Limb (tissue), 2 donors: ENCODE data around the gene LRG1.

Source experiments
- DNase-seq, 2 donors: peaks; one replicate each; pipeline ENCODE4 v3.0.0-alpha.2; 2016; ENCODE audit errors: extremely low spot score in 2 of 2

Gene LRG1

DNA sequence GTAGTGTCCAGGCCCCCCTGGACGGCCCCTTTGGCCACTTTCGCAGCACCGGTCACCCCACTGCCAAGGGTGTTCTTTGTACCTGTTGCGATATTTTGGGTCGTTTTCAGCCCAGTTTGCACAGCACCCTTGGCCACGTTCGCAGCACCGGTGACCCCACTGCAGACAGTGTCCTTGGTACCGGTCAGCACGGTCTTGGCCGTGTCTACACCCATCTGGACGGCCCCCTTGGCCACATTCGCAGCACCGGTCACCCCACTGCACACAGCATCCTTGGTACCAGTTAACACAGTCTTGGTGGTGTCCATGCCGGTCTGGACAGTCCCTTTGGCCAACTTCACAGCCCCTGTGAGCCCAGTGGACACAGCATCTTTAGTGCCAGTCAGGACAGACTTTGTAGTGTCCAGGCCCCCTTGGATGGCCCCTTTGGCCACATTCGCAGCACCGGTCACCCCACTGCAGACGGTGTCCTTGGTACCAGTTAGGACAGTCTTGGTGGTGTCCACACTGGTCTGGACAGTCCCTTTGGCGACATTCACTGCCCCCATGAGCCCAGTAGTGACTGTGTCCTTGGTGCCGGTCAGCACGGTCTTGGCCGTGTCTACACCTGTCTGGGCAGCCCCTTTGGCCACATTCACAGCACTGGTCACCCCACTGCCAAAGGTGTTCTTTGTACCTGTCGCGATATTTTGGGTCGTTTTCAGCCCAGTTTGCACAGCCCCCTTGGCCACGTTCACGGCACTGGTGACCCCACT, 28.4 kb downstream of the LRG1 start:
- no peak for DNase-seq

DNA sequence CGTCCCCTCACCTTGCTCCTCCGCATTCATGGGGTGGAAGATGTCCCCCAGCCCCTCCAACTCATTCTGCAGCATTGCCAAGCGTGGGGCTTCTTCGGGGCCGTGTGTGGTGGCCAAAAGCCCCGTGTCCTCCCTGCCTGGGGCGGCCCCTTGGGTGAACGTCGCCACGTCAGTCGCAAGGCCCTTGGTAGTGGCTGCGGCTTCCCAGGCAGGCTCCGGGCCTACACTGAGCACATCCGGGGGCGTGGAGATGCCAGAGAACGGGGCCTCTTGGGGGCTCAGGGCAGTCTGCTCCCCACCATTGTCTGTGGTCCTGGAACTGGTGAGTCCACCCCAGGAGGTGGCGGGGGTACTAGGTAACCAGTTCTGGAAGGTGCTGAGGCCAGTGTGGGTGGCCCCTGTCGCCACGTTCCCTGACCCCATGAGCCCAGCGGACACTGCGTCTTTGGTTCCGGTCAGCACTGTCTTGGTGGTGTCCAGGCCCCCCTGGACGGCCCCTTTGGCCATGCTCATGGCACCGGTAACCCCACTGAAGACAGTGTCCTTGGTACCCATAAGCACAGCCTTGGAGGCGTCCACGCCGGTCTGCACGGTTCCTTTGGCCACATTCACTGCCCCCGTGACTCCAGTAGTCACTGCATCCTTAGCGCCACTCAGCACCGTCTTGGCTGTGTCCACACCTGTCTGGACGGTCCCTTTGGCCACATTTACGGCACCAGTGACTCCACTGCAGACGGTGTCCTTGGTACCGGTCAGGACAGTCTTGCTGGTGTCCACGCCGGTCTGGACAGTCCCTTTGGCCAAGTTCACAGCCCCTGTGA, 29.2 kb downstream of the LRG1 start:
- DNase-seq = no peak

DNA sequence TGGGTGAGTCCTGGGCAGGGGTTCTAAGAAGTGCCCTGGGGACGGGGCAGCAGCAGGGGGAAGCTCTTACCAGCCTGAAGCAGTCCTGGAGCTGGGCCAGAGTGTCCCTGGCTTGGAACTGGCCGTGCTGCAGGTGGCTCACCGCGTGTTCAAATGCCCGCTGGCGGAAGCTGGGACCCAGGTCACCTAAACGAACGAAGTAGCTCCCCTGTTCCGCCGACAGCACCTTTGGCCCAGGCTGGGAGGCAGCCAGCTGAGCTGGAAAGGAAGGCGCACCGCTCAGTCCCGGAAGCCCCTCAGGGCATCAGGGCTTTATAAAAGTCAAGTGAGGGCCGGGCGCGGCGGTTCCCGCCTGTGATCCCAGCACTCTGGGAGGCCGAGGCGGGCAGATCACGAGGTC, 31.1 kb downstream of the LRG1 start:
- DNase-seq = no peak

DNA sequence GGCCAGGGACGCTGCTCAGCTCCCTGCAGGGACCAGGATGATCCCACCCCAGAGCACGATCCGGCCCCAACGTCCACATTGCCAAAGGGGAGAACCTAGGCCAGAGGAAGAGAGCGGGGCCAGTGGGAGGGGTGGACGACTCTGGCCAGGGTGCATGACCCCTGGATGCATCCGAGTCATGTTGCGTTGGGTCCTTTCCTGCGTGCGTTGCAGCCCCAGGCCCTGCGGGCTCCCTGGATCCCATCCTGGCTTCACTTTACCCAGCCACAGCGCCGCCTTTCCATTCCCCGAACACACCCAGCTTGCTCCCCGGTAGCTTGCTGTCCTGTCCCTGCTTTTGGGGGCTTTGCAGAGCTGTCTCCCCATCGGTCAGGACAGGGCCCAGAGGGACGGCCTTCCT, 32.0 kb downstream of the LRG1 start:
- no peak for DNase-seq

DNA sequence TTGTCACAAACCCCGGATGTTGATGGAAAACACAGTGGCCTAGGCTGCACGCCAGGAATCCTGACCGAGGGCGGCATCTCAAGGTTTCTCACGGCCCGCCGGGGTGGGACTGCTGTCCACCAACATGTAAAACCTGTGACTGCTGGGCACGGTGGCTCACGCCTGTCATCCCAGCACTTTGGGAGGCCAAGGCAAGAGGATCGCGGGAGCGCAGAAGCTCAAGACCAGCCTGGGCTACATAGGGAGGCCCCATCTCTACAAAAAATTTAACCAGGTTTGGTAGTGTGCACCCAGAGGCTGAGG, 32.7 kb downstream of the LRG1 start:
- no peak for DNase-seq

DNA sequence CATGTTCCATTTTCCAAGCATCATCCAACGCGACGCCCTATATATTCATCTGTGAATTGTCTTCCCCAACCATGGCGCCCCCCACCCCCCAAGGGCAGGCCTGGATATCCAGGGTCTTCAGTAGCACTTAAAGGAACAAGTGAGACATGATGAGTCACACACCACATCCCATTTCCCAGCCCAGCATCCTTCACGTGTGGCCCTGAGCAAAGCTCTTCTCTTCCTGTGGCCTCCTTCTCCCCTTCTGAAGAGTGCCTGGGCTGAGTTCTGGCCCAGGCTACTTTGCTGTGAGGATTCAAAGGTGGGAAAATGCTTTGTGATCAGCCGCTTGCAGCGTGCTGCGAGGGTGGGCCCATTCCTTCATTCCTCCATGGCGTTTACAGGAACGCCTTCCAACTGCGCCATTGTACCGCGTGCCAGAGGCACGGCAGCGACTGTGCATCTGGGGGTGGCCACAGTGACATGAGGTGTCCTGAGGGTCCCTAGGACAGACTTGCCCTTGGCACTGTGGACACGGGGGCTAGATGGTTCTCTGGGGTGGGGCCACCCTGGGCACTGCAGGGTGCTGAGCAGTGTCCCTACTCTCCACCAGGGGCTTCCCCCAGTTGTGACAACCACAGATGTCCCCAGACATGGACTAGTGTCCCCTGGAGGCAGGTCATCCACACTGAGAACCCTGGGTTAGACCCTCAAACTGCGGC, 33.2 kb downstream of the LRG1 start:
- DNase-seq = no peak

DNA sequence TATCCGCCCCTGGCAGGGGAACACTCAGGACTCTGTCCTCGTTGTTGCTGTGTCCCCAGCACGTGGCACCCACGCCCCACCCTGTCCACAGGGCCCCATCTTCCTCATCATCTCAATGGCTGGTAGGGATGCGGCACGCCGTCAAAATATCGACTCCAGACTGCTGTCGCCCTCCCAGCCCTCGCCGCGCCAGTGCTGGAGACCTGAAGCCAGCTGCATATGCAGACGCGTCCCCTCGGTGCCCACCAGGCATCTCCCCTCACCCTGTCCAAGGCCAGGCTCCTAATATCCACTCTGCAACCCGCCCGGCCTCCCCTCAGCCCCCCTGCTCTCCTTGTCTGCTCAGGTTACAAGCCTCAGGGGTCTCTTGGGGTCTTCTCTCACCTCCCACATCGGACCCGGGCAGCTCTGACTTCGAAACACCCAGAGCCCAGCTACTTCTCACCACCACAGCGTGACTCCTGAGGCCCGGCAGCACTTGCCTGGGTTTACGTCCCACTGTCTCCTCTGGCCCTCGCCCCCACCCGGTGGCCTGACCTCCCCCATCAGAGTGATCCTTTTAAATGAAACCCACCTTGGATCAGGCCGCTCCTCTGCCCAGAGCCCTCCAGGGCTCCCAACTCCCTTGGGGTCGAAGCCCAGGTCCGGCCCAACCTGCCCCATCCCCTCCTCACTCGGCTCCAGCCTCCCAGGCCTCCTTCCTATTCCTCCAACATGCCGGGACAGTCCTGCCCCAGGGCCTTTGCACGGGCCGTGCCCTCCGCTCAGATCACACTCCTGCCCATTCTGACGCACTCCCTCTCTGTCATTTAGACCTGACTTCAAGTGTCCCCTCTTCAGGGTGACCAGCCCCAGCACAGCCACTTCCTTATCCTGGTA, 34.0 kb downstream of the LRG1 start:
- no peak for DNase-seq

DNA sequence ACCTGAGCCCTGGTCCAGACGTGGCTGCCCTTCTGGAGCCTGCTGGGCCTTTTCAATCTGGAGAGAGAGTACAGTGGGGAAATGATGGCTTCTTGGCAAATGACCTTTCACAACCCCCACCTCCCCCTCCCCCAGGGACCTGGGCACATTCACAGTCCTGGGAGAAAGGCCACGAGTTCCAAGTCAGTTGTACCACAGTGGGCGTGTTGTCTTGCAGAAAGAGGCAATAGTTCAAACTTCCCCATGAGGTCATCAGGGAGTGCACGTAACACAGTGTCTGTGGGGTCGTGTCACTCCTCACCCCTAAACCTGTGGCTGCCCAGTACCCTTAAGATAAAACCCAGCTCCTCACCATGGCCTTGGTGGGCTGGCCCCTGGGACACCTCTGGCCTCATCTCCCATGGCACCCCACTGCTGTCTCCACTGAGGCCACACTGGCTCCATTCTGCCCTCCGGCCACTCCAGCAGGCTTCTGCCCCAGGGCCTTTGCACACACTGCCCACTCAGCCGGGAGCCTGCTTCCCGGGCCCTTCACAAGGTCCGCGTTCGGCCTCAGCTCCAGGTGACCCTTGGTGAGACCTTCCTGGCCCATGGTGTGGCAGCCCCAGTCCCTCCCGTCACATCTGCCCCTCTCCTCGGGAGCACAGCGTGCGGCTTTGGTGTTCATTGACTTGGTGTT, 34.8 kb downstream of the LRG1 start:
- no peak for DNase-seq

DNA sequence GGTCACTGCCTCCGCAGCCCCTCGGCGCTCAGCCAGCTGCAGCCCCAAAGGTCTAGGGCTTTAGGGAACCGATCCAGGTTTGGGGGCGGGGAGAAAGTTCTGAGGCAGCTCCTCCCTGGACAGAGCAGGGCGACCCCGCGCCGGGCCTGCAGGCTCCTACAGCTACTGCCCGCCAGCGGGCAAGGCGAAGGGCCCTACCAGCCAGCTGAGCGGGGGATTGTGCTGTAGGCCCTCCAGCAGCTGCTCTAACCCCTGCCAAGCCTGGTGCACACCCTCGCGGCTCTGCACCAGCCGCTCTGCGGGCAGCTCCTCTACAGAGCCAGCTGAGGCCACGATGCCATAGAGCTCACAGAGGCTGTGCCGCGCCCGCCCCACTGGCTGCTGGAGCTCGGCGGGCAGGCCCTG, 35.5 kb downstream of the LRG1 start:
- DNase-seq = no peak

DNA sequence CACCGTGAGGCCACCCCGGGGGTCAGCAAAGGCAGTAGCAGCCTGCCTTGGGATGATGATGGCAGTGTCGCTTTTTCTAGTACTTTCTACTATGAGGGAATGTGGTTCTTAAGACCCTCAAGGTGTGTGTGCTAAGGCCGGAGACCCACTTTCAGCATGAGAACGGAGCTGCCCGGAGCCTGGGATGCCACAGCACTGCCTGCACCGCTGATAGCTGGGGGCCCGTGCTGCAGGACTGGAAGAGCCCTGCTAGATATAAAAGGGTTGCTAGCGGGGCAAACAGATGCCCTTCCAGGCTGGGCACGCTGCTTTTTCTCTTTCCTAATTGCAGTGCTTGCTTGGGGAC, 36.0 kb downstream of the LRG1 start:
- no peak for DNase-seq

DNA sequence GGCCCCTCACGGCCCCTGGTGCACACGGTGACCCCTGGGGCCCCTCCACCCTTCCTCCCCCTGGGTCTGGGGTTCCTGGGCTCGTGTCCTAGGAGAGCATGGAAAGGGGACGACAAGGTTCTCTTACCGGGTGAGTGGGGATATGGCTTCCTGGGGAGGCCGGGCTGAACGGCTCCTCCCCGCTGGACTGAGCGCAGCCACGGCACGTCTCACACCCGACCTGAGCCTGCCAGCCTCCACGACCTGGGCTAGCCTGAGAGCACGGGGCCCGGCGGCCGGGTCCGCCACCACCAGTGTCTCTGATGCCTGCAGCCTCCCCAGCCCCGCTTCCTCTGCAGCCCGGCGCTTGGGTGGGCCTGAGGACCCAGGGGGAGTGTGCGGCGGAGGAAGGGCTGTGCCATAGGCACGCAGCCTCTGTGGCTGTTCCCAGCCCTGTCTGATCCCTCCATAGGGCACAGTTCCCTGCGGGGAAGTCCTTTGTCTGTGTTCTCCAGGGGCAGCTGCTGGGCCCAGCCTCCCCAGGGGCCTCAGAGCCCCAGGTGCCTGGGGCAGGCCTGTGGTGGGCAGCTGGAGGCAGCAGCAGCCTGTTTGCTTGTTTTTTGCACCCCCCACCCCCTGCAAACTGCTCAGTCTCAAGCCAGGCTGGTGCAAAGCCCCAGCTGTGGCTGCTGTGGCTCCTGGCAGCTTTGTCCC, 36.6 kb downstream of the LRG1 start:
- DNase-seq = no peak

DNA sequence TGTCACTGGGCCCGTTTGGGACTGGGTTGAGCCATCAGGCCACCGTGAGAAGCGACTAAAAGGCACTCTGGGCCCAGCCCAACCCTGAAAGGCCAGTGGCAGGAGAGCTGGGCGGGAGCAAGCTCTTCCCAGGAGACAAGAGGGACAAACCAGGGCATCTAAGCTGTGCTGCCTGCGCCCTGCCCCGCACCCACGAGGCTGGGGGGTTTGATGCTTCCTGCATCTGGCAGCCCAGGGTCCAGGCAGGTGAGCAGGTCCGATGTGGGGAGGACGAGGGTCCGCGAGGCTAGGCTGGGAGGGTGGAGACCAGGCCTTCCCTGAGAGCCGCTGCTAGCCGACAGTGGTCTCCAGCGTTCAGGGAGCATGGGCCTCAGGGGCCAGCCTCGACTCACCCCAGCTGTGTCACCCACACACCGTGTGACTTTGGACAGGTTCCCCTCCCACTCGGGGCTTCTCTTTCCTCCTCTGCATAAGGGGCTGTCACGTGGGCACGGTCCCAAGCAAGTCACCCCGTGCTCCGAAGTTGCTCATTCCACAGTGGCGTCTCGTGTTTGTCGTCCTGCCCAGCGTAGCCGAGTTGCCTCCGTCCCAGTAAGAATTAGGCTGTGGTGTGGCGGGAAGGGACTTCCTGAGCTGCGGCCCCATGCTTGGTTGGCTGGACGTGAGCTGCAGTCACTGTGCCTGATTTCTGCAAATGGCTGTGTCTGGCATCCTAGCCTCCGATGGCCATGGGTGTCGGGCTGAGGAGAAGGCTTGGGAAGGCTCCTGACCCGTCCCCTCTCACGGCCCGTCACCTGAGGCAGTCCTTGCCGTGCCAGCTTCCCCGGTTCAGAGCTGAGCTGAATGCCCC, 37.3 kb downstream of the LRG1 start:
- DNase-seq = no peak

DNA sequence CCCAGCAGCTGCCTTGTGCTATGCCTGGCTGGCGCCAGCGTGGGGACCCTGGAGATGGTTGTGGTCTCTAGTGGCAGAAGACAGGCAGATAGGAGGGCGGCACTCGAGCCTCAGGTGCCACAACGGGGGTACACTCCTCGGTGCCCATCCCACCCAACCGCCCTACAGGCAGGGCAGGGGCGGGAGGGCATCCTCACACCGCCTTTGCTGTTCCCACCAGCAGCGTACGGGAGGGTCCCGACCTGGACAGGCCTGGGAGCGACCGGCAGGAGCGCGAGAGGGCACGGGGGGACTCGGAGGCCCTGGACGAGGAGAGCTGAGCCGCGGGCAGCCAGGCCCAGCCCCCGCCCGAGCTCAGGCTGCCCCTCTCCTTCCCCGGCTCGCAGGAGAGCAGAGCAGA, 38.1 kb downstream of the LRG1 start:
- DNase-seq = no peak

DNA sequence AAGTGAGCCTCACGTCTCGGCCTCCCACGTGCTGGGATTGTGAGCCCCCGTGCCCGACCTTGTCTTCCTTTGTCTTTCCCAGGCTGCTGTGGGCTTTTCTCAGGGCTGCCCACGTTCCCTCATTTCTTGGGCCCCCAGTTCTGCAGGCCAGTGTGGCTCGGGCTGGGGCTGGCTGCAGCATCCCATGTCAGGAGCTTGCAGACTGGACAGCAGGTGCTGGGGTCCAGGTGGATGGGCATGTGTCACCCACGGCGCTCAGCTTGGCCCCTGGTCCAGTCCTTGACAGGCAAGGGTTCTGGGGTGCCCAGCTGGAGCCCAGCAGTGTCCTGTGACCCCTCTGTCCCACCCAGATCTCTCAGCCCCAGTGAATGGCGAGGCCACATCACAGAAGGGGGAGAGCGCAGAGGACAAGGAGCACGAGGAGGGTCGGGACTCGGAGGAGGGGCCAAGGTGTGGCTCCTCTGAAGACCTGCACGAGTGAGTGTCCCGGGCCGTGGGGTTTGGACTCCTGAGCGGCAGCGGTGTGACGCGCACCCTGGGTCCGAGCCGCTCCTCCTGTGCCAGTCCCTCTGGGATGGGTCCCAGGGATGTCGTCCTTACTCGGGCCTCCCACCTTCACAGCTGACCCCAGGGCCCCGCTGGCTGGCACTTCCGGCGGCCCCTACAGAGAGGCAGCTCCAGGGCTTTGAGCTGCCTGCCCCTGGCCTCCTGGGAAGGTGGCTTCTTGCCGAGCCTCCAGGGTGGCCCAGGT, 38.8 kb downstream of the LRG1 start:
- no peak for DNase-seq

DNA sequence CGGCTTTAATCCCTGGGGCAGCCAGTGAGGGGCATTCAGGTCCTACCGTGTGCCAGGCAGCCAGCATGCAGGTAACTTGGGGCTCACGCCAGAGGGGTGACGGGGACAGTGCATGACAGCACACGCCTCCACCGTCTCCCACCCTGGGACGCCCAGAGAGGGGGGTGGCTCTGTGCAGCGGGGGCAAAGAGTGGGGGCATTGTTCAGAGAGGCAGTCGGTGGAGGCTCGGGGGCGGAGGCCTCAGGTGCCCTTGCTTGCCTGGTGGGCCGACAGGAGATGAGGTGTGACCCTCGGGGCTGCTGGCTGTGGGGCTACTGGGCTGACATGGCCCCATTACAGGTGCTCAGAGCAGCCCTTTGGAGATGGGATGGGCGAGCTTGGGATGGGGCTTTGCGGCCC, 40.0 kb downstream of the LRG1 start:
- no peak for DNase-seq

DNA sequence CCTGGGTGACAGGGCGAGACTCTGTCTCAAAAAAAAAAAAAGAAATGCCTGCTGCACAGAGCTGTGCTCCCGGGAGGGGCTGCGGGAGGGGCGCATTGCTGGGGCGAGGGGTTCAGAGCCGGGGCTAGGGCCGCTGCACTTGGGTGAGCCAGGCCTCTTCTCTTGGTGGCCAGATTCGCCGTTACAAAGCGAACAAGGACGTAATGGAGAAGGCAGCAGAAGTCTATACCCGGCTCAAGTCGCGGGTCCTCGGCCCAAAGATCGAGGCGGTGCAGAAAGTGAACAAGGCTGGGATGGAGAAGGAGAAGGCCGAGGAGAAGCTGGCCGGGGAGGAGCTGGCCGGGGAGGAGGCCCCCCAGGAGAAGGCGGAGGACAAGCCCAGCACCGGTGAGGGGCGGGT, 40.5 kb downstream of the LRG1 start:
- no peak for DNase-seq

DNA sequence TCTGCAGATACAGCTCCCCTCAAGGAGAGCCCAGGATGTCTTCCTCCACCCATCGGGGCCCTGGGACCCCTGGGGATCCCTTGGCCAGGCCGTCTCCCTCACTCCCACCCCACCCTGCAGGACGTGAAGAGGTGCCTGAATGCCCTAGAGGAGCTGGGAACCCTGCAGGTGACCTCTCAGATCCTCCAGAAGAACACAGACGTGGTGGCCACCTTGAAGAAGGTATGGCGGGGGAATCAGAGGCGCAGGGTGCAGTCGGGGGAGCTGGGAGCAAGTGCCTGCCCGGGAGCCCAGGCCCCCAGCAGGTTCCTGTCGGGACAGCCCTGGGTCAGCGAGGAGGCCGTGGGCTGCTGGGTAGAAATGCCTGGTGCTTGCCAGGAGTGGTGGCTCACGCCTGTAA, 41.1 kb downstream of the LRG1 start:
- DNase-seq = no peak

DNA sequence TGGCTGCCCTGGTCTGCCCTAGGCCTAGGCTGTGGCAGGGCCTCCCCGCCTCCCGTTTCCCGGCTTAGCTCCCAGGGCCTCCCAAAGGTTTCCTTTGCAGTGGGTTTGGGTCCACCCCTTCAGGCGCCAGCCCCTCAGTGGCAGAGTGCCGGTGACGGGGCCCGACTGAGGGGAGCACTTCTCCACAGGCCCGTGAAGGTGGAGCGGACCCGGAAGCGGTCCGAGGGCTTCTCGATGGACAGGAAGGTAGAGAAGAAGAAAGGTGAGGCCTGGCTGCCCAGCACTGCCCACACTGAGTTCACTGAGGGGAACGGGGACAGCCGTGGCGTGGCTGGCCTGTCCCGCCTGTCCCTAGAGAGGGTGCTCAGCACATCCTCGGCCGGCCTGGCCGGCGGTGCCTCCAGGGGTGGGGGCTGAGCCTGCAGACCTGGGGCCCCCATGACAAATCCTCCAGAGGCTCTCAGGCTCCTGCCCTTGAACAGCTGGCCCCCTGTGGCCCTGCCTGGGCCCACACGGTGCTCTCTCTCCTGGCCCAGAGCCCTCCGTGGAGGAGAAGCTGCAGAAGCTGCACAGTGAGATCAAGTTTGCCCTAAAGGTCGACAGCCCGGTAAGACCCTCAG, 42.0 kb downstream of the LRG1 start:
- DNase-seq = no peak

DNA sequence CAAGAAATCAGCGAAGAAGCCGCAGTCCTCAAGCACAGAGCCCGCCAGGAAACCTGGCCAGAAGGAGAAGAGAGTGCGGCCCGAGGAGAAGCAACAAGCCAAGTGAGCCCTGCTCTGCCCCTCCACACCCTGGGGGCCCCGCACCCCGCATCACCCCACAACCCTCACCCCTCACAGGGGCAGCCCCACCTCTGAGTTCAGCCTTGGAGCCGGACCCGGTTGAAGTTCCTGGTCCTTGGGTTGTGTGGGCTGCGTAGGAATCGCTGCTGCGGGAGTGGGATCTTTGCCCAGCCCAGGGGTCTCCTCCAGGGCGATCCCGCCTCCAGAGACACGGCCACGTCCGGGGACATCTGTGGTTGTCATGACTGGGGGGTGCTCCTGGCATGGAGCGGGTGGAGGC, 43.5 kb downstream of the LRG1 start:
- DNase-seq = no peak
